Lower lobe of right lung (tissue), 2 donors: ENCODE measurements around the gene PEMT. TPM values are rescaled to one million over a fixed set of nuclear protein-coding genes. Genes with fewer than 3 reads are reported as not detected.
"Not testable (repeated sequence)": the region's sequence is repeated elsewhere in the genome, so short reads cannot be mapped to it uniquely, and the experiment has no call there.

Source experiments
- ATAC-seq, 2 donors: fragments of 200-7000 bp; cut with Tn5 transposase; one replicate each; pipeline ENCODE4 v1.9.1; 2020 to 2022; ENCODE audit warnings: mild to moderate bottlenecking in 2 of 2, moderate library complexity in 2 of 2
- DNase-seq: peaks from one replicate; pipeline ENCODE4 v3.0.0-alpha.2; 2020
- H3K27ac ChIP-seq: fragments of 200-600 bp; one replicate; pipeline ENCODE4 v1.8.0; 2022
- H3K27me3 ChIP-seq: fragments of 200-600 bp; one replicate; pipeline ENCODE4 v1.8.0; 2022; ENCODE audit warnings: low read depth
- H3K36me3 ChIP-seq: fragments of 200-600 bp; one replicate; pipeline ENCODE4 v1.8.0; 2022; ENCODE audit warnings: mild to moderate bottlenecking
- H3K4me1 ChIP-seq: fragments of 200-600 bp; one replicate; pipeline ENCODE4 v1.8.0; 2022
- H3K4me3 ChIP-seq: fragments of 200-600 bp; one replicate; pipeline ENCODE4 v1.8.0; 2022; ENCODE audit warnings: mild to moderate bottlenecking
- H3K9me3 ChIP-seq: fragments of 200-600 bp; one replicate; pipeline ENCODE4 v1.8.0; 2022
- CTCF ChIP-seq: fragments of 200-600 bp; IDR thresholded peaks from one replicate; pipeline ENCODE4 v1.8.0; 2022; ENCODE audit warnings: antibody characterized with exemption, mild to moderate bottlenecking
- intact Hi-C: fragments of 100-400 bp; cut with DNase I; formaldehyde crosslinking; loops from one replicate; pipeline ENCODE4 v1.11.0; 2022
- total RNA-seq: library from RNA; stranded (reverse); fragmentation: NEBNext Ultra II Directional; extraction: Animal tissue kit (Norgen Biotek cat#: 25700); gene quantifications from one replicate; pipeline ENCODE4 v1.2.1, GENCODE V29; 2021
- donor health status: DM: no; HTN: yes; CAD: no; lungs with severe emphysema.

Gene PEMT
- total RNA-seq, 1 donor from 2014 or later: 20.1 TPM

- intact Hi-C loops: no loop called here
- Histone ChIP-seq H3K9me3 (no peaks in the 10 kb centered on the region), H3K4me3 (no peak overlapping the region), H3K36me3 (peaks cover 34% of the 10 kb centered on the region), H3K27me3 (no peaks in the 10 kb centered on the region), H3K27ac (no peak overlapping the region), H3K4me1 (peaks cover 17% of the 10 kb centered on the region)
- TF ChIP-seq CTCF: no peak
- ATAC-seq (no peak), DNase-seq (no peak)
Observed at GRCh38 chr17:17491031-17491471, 100.5 kb downstream of the PEMT start.

GRCh38 chr17:17487998-17488397, 103.5 kb downstream of the PEMT start:
- Histone ChIP-seq H3K27ac (no peak overlapping the region), H3K27me3 (no peaks in the 10 kb centered on the region), H3K36me3 (peaks cover 39% of the 10 kb centered on the region), H3K9me3 (no peaks in the 10 kb centered on the region), H3K4me3 (no peak overlapping the region), H3K4me1 (no peaks in the 10 kb centered on the region)
- no peak for TF ChIP-seq CTCF
- no peak for DNase-seq
- ATAC-seq: no peak
- intact Hi-C loops: no loop called here

- H3K27me3 ChIP-seq, ATAC-seq, H3K9me3 ChIP-seq, H3K4me3 ChIP-seq, H3K4me1 ChIP-seq, intact Hi-C loops, DNase-seq, H3K27ac ChIP-seq: not testable (repeated sequence)
- H3K36me3 ChIP-seq: peaks cover 26% of the 10 kb centered on the region
Observed at GRCh38 chr17:17486416-17486815, 105.1 kb downstream of the PEMT start.

- H3K27me3 ChIP-seq: no peaks in the 10 kb centered on the region
- H3K4me1 ChIP-seq: peaks cover 3% of the 10 kb centered on the region
- no peak overlapping the region for H3K27ac ChIP-seq
- H3K9me3 ChIP-seq: no peaks in the 10 kb centered on the region
- intact Hi-C loops: no loop called here
- no peak for TF ChIP-seq CTCF
- DNase-seq (no peak), ATAC-seq (no peak)
- H3K4me3 ChIP-seq: no peak overlapping the region
- peaks cover 21% of the 10 kb centered on the region for H3K36me3 ChIP-seq
Observed at GRCh38 chr17:17485420-17485819, 106.1 kb downstream of the PEMT start.

- H3K27ac ChIP-seq: no peak overlapping the region
- intact Hi-C loops: no loop called here
Observed at GRCh38 chr17:17484451-17484899, 107.0 kb downstream of the PEMT start.

GRCh38 chr17:17481860-17482259, 109.6 kb downstream of the PEMT start:
- Histone ChIP-seq H3K9me3 (no peaks in the 10 kb centered on the region), H3K27ac (no peak overlapping the region), H3K27me3 (no peaks in the 10 kb centered on the region), H3K4me3 (no peak overlapping the region), H3K36me3 (peaks cover 10% of the 10 kb centered on the region), H3K4me1 (peaks cover 27% of the 10 kb centered on the region)
- no peak for TF ChIP-seq CTCF
- DNase-seq (no peak), ATAC-seq (no peak)
- intact Hi-C loops: no loop called here

More at GRCh38 chr17:17484451-17484899, 107.0 kb downstream of the PEMT start:
- Histone ChIP-seq H3K4me3 (no peak overlapping the region), H3K9me3 (no peaks in the 10 kb centered on the region), H3K36me3 (peaks cover 21% of the 10 kb centered on the region), H3K27me3 (no peaks in the 10 kb centered on the region), H3K4me1 (peaks cover 4% of the 10 kb centered on the region)
- ATAC-seq (peak in 1 of 2 donors; percentile 27), DNase-seq (no peak)
- TF ChIP-seq CTCF: no peak
